ENCODE measurements around the gene QRICH1.

DNA sequence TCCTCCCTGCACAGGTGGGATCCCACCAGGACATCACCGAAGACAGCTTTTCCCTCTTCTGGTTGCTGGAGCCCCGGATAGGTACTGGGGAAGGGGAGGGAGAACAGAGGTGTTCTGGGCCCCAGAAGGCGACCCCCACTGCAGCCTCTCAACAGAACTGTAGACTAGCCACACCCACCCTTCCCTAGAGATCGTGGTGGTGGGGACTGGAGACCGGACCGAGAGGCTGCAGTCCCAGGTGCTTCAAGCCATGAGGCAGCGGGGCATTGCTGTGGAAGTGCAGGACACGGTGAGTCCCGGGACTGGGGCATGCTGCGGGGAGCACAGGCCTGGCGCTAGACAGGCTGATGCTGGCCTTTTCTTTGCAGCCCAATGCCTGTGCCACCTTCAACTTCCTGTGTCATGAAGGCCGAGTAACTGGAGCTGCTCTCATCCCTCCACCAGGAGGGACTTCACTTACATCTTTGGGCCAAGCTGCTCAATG lies 71.1 kb downstream of the QRICH1 start:
- TF ChIP-seq CEBPB (IDR thresholded peaks at IDR 0.05; ENCODE audit: low read depth, low read length) (no peak), POLR2A (IDR thresholded peaks at IDR 0.05; ENCODE audit: low read depth, low read length) (no peak)
- TF ChIP-seq, protein P1, sequence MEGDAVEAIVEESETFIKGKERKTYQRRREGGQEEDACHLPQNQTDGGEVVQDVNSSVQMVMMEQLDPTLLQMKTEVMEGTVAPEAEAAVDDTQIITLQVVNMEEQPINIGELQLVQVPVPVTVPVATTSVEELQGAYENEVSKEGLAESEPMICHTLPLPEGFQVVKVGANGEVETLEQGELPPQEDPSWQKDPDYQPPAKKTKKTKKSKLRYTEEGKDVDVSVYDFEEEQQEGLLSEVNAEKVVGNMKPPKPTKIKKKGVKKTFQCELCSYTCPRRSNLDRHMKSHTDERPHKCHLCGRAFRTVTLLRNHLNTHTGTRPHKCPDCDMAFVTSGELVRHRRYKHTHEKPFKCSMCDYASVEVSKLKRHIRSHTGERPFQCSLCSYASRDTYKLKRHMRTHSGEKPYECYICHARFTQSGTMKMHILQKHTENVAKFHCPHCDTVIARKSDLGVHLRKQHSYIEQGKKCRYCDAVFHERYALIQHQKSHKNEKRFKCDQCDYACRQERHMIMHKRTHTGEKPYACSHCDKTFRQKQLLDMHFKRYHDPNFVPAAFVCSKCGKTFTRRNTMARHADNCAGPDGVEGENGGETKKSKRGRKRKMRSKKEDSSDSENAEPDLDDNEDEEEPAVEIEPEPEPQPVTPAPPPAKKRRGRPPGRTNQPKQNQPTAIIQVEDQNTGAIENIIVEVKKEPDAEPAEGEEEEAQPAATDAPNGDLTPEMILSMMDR (conservative IDR thresholded peaks at IDR 0.05; ENCODE audit: low read depth, low read length): no peak
